ENCODE results near the gene DCDC2C.
"Not testable (repeated sequence)": the region's sequence is repeated elsewhere in the genome, so short reads cannot be mapped to it uniquely, and the experiment has no call there.

The DCDC2C gene, protein sequence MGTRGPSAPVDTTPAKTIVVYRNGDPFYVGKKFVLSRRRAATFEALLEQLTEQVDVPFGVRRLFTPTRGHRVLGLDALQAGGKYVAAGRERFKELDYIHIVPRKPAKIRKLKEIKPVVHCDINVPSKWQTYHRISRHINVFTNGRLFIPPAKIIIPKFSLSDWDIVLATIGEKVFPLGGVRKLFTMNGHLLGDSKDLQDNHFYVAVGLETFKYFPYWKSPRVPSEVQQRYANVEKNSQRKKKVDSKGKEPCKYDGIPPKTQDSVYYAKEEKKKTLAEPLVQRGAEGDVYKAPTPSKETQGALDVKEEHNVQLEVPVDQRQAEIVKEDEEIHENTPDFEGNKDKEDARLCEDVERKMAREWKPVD

DNA sequence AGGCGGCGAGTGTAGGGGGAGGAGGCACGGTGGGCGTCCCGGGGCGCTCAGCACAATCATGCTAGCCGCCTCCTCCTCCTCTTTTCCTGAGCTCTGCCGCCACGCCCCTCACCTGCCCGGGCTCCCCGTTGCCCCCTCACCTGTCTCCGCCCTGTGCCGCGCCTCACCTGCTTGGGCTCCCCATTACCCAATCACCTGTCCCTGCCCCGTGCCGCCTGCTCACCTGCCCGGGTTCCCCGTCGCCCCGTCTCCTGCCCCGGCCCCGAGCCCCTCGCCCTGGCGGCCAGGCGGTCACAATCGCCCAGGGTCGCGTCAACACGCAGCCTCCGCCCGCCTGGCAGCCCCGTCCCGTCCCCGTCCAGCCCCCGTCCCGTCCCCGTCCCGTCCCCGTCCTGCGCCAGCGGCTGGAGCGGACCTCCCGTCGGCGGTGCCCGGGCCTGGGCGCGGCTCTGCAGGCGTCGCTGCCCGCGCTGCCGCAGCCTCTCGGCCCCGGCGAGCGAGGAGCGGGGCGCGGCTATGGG, at the start of gene DCDC2C:
Gene DCDC2C (plus strand): TSS at position 340 of the 521 bp plus-strand sequence. CDS start 177 bp downstream, at position 517.
- DNase-seq (ENCODE audit: low read depth) = no peak

GRCh38 chr2:3654011-3654410, 49.4 kb upstream of the DCDC2C start:
- no peak for DNase-seq (ENCODE audit: low read depth)

- no peak for DNase-seq (ENCODE audit: low read depth)
Measured at GRCh38 chr2:3654531-3655225, 48.7 kb upstream of the DCDC2C start.

- DNase-seq (ENCODE audit: low read depth) = no peak
Measured at GRCh38 chr2:3655871-3656761, 47.3 kb upstream of the DCDC2C start.

DNA sequence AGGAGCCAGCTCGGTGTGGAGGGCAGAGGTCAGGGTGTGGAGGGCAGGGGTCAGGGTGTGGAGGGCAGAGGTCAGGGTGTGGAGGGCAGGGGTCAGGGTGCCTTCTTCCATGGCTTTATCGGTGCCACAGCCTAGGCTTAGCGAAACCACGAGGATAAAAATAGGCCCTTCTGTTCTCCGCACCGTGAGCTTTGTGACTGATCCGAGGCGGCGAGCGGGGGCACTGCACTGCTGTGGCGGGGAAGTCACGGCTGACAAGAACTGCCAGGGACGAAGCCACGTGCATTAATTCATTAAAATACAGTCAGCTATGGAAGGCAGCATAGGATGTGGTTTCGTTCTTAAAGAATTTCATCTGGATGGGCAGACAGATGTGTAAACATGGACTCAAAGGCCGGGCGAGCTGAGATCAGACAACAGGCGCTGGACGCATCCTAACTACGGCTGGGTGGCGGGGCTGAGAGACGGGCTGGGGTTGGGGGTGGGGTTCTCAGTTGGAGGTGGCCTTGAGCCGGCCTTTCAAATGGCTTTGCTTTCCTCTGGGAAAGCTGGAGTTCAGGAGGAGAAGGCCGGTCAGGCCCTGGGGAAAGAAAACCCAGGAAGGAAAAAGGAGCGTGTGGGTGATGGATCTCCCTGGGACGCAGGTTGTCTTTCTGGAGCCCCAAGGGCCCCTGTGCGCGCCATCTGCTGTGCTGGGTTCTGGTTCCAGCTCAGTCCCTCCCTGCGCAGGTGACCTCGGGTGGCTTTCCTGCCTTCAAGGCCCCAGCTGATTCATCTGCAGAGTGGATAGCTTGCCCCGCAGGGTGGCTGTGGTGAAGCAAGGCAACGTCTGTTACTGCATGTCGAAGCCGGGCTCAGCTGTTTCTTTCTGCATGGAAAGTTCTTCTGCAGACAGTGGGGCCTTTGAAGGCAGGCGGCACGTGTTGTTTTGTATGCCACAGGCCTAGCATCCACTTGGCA, 46.3 kb upstream of the DCDC2C start:
- DNase-seq (ENCODE audit: low read depth) = no peak

DNA sequence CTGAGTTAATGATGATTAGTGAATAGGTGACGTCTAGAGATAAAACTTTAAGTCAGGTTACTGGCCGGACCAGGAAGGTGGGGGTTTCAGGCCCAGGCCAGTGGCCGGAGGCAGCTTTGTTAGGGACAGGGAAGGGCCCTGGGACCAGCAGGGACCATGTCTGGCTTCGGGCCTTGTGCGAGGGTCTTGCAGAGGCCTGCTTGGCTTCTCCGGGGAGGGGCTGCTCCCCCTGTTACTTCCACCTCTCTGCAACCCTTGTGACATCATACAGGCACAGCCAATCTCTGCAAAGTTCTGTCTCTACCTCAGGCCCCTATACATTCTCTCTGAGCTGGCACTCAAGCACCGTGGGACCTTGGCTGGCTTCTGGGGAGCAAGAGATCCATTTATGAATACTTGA, 45.5 kb upstream of the DCDC2C start, which contains the start of gene ALLC:
Gene ALLC (plus strand): TSS at position 320 of the 400 bp plus-strand sequence. CDS start 12,958 bp downstream, outside the sequence.
- DNase-seq (ENCODE audit: low read depth) = no peak

DNA sequence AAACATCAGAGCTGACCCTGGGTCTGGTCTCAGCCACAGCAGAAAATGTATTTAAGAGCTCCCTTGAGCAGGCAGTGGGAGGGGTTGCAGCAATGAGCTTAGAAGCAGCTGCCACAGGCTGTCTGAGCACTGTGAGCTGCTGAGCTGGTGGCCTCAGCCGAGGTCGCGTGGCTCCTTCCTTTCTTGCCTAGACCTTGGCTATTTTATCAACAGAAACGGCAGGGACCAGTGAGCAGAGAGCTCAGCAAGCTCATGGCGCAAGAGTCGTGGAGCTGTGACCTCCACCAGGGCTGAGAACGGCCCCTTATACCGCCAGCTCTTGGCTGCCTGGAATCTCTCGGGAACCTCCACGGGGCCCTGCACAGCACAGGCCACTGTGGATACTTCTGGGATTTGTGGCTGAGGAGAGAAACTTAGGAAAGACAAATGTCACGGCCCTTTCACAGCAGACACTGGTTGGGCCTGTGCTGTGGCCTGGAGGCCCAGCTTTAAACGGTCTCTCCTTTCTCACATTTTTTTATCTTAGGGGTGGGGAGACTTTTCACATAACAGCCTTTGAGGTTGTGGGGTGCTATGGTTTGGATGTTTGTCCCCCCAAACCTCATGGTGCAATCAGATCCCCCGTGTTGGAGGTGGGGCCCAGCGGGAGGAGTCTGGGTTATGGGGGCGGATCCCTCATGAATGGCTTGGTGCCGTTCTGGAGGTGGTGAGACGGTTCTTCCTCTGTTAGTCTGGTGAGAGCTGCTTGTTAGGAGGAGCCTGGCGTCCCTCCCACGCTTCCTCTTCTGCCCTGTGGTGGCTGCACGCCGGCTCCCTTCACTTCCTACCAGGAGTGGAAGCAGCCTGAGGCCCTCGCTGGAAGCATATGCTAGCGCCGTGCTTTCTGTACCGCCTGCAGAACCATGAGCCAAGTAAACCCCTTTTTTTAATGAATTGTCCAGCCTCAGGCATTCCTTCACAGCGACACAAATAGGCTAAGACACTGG, 43.6 kb upstream of the DCDC2C start:
- DNase-seq (ENCODE audit: low read depth) = no peak

DNA sequence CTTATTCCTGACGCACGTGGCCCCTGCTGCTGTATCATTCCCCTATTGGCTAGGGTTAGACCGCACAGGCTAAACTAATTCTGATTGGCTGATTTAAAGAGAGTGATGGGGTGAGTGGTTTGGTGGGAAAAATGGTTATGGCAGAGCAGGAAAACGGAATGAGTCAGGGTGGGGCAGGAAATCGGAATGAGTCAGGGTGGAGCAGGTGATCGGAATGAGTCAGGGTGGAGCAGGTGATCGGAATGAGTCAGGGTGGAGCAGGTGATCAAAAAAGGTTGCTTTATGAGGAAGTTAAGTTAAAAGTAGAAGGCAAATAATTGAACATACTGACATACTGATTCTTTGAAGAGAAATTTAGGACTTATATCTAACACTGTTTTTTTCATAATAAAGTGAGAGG, 42.7 kb upstream of the DCDC2C start:
- DNase-seq (ENCODE audit: low read depth) = not testable (repeated sequence)

GRCh38 chr2:3661149-3661660, 42.2 kb upstream of the DCDC2C start:
- no peak for DNase-seq (ENCODE audit: low read depth)

GRCh38 chr2:3662239-3662638, 41.1 kb upstream of the DCDC2C start:
- DNase-seq (ENCODE audit: low read depth) = no peak

- DNase-seq (ENCODE audit: low read depth) = no peak
Measured at GRCh38 chr2:3664118-3664517, 39.3 kb upstream of the DCDC2C start.

DNA sequence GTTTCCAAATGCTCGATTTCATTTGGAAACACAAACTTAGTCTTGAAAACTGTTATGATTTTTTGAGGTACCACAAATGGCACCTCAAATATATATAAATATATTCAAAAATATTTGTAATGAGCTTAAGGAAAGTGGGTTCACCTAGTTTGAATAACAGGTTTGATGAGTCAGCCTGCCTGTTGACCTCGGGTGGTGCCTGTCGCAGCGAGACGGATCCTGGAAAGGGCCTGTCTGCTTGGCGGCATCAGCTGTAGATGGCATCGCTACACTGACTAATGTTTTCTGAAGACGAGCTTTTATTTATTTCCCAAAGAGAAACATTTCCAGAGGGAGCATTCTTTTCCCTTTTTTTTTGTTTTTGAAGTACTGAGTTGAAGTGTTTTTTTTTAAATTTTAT, 38.5 kb upstream of the DCDC2C start:
- no peak for DNase-seq (ENCODE audit: low read depth)

DNA sequence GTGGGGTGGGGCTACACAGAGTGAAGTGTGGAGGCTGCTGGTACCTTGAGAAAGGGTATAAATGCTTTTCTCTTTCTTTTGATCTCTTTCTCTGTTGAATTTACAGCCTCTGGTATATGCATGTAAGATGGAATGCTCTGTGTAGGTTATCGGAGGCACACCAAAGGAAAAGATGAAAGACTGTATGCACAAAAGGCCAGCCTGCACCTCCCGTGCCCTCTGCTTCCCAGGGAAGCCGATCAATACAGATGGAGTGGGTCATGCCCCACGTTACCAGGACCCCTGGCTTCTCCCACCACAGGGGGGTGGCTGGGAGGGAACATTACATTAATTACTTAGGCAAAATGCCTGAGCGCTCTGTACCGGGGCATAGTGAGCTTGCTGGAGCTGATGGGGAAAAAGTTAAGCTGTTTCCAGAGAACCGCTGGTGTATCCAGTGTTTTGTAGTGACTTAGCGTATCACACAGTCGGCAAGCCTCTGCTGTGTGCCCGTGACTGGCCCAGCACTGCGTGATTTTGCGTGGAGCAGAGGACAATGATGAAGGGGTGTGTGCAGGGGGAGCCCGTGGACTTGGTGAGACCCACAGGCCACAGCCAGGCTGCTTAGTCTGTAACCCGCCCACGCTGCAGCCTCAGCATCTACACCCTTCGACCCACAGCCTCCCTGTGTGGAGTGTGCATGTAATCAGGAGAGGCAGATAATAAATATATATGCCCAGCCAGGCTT, 37.3 kb upstream of the DCDC2C start:
- DNase-seq (ENCODE audit: low read depth) = no peak

GRCh38 chr2:3666613-3666975, 36.8 kb upstream of the DCDC2C start:
- DNase-seq (ENCODE audit: low read depth) = no peak

GRCh38 chr2:3667151-3667631, 36.2 kb upstream of the DCDC2C start:
- DNase-seq (ENCODE audit: low read depth) = no peak

- no peak for DNase-seq (ENCODE audit: low read depth)
Measured at GRCh38 chr2:3669656-3670055, 33.7 kb upstream of the DCDC2C start.

DNA sequence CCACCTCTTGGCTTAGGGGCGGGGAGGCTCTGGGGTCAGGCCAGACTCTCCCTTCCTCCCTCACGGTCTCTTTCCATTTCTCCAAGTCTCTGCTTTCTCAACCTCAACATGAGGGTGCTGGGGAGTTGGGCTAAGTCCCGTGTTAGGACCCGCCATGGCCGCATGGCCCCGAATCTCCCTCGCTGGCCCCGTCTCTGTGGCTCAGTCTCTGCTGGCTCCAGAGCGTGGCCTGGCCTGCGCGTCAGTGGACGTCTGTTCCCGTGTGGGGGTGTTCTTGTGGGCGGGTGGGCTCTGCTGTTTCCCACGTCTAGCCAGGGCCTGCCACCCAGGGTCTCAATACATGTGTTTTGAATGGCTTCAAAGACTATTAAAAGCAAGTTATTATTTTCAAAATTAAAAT, 33.0 kb upstream of the DCDC2C start:
- DNase-seq (ENCODE audit: low read depth) = no peak

DNA sequence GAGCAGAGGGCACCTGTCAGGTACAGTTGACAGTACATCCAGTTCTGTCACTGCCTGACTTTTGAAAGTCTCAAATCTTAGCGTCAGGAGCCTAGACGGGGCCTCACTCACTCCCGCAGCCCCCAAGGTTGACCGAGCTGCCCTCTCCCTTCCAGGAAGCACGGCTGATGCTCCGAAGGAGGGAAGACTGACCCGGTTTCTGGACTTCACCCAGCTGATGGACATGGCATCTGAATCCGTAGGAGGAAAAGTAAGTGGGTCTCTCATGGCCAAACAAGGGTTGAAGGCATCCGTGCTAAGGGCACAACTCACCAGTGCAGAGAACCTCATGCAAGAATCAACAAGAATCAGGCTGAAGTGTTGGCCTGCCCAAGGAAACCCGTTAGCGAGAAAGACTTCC, 32.4 kb upstream of the DCDC2C start:
- no peak for DNase-seq (ENCODE audit: low read depth)

Measured in stimulated activated CD4-positive, alpha-beta T cell treated with anti-CD3 and anti-CD28 coated beads, Interleukin-2, amount 100 ng/mL, for 4 hours (primary cell).